Activated T-cell treated with anti-CD3 and anti-CD28 coated beads for 24 hours (primary cell): ENCODE results near the gene ENAH.
"Not testable (repeated sequence)": the region's sequence is repeated elsewhere in the genome, so short reads cannot be mapped to it uniquely, and the experiment has no call there.

Source experiments
- DNase-seq: peaks from one replicate; pipeline ENCODE4 v3.0.0-alpha.2; 2020; ENCODE audit warnings: low read depth

Gene ENAH

GRCh38 chr1:225644666-225645065, 8.3 kb downstream of the ENAH start:
- DNase-seq: no peak

- DNase-seq: no peak
These were observed 10.7 kb downstream of the ENAH start for GRCh38 chr1:225642177-225642576.

DNA sequence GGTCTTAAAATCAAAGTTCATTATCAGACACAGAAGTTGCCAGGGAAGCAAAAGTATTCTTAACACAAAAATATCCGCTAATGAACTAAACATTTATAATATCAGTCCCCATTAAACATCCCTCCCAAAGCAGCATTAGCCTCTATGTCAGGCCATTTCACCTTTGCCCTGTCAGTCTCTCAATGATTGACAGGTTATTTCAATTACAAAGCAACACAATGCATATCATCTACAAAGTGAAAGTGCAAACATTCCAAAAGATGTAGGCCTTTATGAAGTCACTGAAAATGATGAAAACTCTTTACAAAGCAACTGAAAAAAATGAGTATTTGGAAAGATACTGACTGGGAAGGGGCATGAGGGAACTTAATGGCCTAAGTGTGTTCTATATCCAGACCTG, 14.1 kb downstream of the ENAH start:
- DNase-seq: no peak

GRCh38 chr1:225637651-225638199, 15.2 kb downstream of the ENAH start:
- no peak for DNase-seq

- DNase-seq: not testable (repeated sequence)
These were observed 15.9 kb downstream of the ENAH start for GRCh38 chr1:225636992-225637391.

- DNase-seq: no peak
These were observed 17.3 kb downstream of the ENAH start for GRCh38 chr1:225635649-225636048.

DNA sequence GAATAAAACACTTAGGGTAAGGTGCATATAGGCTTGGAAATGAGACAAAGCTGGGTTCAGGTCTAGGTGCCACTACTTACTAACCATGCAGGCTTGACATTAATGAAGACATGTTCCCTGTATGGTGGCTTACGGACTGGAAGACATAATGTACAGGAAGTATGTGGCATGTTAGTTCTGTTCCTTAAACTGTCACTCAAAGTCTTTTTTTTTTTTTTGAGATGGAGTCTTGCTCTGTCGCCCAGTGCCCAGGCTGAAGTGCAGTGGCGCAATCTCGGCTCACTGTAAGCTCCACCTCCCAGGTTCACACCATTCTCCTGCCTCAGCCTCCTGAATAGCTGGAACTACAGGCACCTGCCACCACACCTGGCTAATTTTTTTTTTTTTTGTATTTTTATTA, 20.1 kb downstream of the ENAH start:
- not testable (repeated sequence) for DNase-seq

GRCh38 chr1:225631021-225631663, 21.8 kb downstream of the ENAH start:
- DNase-seq: no peak

DNA sequence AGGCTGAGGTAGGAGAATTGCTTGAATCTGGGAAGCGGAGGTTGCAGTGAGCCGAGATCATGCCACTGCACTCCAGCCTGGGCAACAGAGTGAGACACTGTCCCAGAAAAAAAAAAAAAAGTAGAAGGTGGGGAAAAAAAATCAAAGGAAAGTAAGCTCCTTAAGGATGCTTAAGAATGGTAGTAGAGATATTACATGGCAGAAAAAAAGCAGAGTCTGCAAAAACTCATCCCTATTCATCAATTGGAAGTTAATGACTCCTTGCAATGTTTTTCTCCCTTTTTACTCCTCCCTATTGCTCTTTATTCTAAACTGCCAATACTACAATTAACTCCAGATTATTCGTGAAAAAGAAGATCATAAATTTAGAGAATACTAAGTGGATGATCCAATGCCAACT, 23.4 kb downstream of the ENAH start:
- DNase-seq: no peak

DNA sequence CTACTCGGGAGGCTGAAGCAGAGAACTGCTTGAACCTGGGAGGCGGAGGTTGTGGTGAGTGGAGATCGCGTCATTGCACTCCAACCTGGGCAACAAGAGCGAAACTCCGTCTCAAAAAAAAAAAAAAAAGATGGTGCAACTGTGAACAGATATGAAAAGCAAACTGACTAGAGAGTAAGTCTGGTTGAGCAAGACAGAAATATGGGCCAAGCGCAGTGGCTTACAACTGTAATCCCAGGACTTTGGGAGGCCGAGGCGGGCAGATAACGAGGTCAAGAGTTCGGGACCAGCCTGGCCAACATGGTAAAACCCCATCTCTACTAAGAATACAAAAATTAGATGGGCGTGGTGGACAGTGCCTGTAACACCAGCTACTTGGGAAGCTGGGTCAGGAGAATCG, 24.1 kb downstream of the ENAH start:
- not testable (repeated sequence) for DNase-seq

- no peak for DNase-seq
These were observed 25.5 kb downstream of the ENAH start for GRCh38 chr1:225627304-225627947.

DNA sequence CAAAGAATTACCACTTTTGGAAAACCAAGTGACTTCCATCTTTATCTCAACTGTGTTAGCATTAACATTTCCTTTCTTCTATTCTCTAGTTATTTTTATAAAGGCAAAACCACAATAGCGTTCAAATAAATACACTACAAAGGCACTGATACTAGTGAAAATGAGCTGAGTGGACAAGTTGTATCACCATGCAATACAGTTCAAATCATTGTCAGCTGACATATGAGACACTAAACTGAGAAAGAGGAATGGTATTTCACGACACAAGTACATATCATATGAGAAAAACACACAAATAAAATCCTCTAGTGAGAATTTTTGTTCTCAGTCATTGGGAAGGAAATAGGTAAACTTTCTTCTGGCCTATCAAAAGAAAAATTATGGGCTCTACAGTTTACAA, 26.2 kb downstream of the ENAH start:
- no peak for DNase-seq

DNA sequence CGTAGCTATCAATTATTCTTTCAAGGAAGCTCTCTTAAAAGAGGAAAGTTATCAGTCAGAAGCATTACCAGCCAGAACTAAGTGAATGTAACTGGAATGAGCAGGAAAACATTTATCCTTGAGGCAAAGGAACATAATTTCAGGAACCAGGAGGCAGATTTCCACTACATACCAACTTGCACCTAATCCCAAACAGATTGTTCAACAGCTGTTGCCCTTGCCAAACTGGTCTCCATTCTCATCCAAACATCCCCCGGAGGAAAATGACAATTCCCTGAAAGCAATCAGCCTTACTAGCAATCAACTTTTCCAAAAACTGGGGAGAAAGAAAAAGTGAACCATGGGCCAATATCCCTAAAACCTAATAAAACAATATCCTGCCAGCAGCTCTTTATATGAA, 35.0 kb downstream of the ENAH start:
- DNase-seq: no peak

- DNase-seq: no peak
These were observed 35.4 kb downstream of the ENAH start for GRCh38 chr1:225617479-225617878.

DNA sequence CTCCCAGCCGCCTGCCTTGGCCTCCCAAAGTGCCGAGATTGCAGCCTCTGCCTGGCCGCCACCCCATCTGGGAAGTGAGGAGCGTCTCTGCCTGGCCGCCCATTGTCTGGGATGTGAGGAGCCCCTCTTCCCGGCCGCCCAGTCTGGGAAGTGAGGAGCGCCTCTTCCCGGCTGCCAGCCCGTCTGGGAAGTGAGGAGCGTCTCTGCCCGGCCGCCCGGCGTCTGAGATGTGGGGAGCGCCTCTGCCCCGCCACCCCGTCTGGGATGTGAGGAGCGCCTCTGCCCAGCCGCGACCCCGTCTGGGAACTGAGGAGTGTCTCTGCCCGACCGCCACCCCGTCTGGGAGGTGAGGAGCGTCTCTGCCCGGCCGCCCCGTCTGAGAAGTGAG, 37.5 kb downstream of the ENAH start:
- not testable (repeated sequence) for DNase-seq

DNA sequence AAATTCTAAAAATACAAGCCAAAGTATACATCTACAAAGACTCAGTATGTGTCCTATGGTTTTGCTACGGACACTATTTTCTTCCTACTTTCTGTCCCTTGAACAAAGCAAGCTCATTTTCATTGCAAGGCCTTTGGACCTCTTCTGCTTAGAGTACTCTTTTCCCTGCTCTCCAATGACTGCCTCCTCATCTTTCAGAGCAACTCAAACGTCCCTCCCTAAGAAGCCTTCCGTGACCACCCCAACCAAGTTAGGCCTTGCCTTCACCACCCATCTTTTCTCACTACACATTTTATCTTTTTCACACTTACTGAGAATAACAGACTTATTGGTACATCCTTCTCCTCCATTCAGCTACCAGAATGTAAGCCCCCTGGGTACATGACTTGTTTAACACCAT, 39.9 kb downstream of the ENAH start:
- DNase-seq: no peak

- DNase-seq: no peak
These were observed 40.6 kb downstream of the ENAH start for GRCh38 chr1:225612287-225612686.

DNA sequence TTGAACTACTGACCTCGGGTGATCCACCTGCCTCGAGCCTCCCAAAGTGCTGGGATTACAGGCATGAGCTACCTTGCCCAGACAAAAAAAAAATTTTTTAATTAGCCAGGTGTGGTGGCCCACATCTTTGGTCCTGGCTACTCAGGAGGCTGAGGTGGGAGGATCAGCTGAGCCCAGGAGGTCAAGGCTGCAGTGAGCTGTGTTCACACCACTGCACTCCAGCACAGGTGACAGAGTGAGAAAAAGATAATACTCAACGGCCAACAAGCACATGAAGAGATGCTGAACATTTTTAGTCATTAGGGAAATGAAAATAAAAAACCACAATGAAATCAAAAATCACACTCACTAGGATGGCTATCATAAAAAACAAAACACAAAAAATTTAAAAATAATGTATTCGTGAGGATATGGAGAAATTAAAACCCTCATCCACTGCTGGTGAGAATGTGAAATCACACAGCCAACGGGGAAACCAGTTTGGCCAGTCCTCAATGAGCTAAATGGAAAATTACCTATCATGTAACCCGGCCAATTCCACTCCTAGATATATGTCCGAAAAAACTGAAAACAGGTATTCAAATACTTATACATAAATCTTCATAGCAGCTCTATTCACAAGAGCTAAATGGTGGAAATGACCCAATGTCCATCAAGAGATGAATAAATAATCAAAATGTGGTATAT, 41.2 kb downstream of the ENAH start:
- no peak for DNase-seq

GRCh38 chr1:225610539-225610938, 42.4 kb downstream of the ENAH start:
- DNase-seq: no peak

GRCh38 chr1:225608014-225608796, 44.7 kb downstream of the ENAH start:
- DNase-seq: no peak

DNA sequence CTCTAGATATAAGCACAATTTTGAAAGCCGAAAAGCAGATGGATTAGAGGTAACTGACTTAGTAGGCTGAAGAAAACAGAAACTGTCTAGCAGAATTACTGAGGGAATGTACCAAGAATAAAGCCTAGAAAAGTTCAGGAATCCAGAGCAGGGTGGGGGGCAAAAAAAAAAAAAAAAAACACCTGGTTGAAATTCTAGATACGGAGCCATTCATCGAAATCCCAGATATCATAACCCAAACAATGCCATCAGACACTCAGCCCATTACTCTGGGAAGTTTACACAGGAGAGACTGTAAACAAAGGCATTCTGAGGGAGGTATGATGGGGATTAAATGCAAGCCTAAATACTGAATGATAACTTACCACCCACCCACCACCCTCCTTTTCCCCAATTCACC, 45.6 kb downstream of the ENAH start:
- DNase-seq: no peak
